EH (cell line): Measurements from ENCODE around the gene PAK2.
"Not testable (repeated sequence)": the region's sequence is repeated elsewhere in the genome, so short reads cannot be mapped to it uniquely, and the experiment has no call there.

Experiments used
- DNase-seq: peaks from one replicate; pipeline ENCODE4 v3.0.0-alpha.2; 2015; ENCODE audit warnings: low read depth

The PAK2 gene

GRCh38 chr3:196843435-196844110 lies 103.9 kb downstream of the PAK2 start:
- DNase-seq, result peak; percentile 34

DNA sequence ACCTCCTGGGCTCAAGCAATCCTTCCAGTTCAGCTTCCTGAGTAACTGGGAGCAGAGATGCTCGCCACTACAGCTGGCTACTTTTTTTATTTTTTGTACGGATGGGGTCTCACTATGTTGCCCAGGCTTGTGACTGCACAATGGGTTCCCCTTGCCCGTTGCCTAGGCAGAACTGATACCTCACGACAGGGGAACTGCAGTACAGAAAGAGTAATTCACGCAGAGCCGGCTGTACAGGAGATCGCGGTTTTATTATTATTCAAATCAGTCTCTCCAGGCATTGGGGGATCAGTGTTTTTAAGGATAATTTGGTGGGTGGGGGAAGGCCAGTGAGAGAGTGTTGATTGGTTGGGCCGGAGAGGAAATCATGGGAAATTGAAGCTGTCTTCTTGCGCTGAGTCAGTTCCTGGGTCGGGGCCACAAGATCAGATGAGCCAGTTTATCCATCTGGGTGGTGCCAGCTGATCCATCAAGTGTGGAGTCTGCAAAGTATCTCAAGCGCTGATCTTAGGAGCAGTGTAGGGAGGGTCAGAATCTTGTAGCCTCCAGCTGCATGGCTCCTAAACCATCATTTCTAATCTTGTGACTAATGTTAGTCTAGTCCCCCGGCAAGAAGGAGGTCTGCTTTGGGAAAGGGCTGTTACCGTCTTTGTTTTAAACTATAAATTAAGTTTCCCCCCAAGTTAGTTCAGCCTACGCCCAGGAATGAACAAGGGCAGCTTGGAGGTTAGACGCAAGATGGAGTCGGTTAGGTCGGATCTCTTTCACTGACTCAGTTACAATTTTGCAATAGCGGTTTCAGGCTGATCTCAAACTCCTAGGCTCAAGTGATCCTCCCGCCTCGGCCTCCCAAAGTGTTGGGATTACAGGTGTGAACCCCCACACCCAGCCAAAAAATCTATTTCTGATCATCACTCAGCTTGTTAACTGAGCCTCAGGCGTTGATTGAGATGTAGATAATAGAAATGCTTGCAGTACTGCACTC lies 104.9 kb downstream of the PAK2 start:
- not testable (repeated sequence) for DNase-seq

- not testable (repeated sequence) for DNase-seq
These were observed 108.7 kb downstream of the PAK2 start for GRCh38 chr3:196848375-196848774.

DNA sequence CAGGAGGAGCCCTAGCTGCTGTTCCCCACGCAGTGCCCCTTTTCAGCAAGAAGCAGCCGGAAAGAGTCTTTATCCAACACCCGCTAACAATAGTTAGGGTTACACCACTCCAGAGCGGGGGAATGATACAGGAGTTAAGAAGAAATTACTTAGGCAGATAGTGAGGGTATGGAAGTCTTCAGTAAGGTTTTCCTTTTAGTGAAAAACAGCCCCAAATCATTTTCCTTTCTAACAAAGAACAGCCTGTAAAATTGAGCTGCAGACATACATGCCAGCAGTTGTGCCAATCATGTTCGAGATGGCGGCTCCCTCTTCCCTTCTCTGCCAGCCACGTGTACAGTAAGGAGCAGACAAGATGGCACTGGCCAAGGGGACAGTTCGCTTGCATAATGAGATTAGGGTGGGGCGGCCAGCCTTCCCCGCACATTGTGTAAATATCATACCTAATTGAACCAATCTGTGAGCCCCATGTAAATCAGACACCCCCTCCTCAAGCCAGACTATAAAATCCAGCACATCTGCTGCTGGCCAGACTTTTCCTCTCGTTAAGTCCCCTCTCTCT lies 109.6 kb downstream of the PAK2 start:
- DNase-seq, result peak; percentile 22

GRCh38 chr3:196863000-196863399 lies 123.3 kb downstream of the PAK2 start:
- not testable (repeated sequence) for DNase-seq

- DNase-seq, result no peak
These were observed 127.5 kb downstream of the PAK2 start for GRCh38 chr3:196867155-196867506.

GRCh38 chr3:196867507-196868296 lies 128.0 kb downstream of the PAK2 start, which contains the start of gene SENP5:
SENP5 (plus strand) TSS chr3:196867920; CDS start chr3:196885182, 17,262 bp downstream.
- DNase-seq, result peak; percentile 91

- DNase-seq, result peak; percentile 50
These were observed 128.6 kb downstream of the PAK2 start for GRCh38 chr3:196868297-196868661.

GRCh38 chr3:196872316-196872715 lies 132.7 kb downstream of the PAK2 start:
- peak; percentile 38 for DNase-seq

- DNase-seq, result not testable (repeated sequence)
These were observed 134.9 kb downstream of the PAK2 start for GRCh38 chr3:196874511-196875094.

- DNase-seq, result no peak
These were observed 135.6 kb downstream of the PAK2 start for GRCh38 chr3:196875258-196875657.
